GM23248 (cell line): Measurements from ENCODE around the gene ZNF536.

ENCODE experiments used
- EZH2 ChIP-seq: fragments of 200-600 bp; sonication (generic); IDR thresholded peaks from 2 replicates; pipeline ENCODE4 v1.6.1; 2018; ENCODE audit warnings: antibody characterized with exemption, mild to moderate bottlenecking; ENCODE audit not compliant: insufficient read depth, poor library complexity, severe bottlenecking
- EZH2phosphoT487 ChIP-seq: fragments of 200-600 bp; sonication (generic); IDR thresholded peaks from 2 replicates; pipeline ENCODE4 v1.6.1; 2018; ENCODE audit warnings: antibody characterized with exemption, moderate library complexity, mild to moderate bottlenecking, low read depth; ENCODE audit not compliant: insufficient read depth

DNA sequence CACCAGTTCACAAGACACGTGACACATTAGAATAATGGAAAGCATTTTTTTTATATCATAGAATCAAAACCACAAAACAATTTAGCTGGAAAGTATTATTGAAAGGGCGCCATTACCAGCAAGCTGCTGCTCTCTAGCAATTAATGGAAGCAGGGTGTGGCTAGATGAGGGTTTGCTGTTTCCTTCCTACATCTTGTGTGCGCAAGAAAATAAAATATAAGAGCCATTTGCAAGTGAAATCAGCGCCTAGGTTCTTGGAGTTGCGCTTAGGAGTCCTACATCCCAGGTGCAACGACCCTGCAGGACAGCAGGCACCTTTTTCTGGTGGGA is 140.9 kb downstream of the ZNF536 start:
- TF ChIP-seq EZH2 (no peak), EZH2phosphoT487 (no peak)
